C4-2B (cell line): ENCODE results near the gene C3orf62.

Source experiments
- CTCF ChIP-seq: fragments of 450-650 bp; conservative IDR thresholded peaks from 2 replicates; pipeline ENCODE4 v1.5.1; 2017; ENCODE audit warnings: mild to moderate bottlenecking
- ZFX ChIP-seq: fragments of 450-650 bp; IDR thresholded peaks from 2 replicates; pipeline ENCODE4 v1.6.1; 2017

- TF ChIP-seq CTCF (no peak), ZFX (no peak)
These were observed 57.9 kb downstream of the C3orf62 start for GRCh38 chr3:49219132-49219531.
